Placental epithelial cell (primary cell): Measurements from ENCODE around the gene RABL3. TPM values are rescaled to one million over a fixed set of nuclear protein-coding genes. Genes with fewer than 3 reads are reported as not detected.

Experiments
- small RNA-seq: library from RNA; depleted of rRNA; stranded (forward); fragments of <200 nt; gene quantifications from one replicate; pipeline ENCODE3, GENCODE V24; 2012
- total RNA-seq: library from RNA; depleted of rRNA; stranded (reverse); fragments of >200 nt; gene quantifications from 2 replicates; pipeline ENCODE4 v1.2.3, GENCODE V29; 2012

RABL3 gene, protein sequence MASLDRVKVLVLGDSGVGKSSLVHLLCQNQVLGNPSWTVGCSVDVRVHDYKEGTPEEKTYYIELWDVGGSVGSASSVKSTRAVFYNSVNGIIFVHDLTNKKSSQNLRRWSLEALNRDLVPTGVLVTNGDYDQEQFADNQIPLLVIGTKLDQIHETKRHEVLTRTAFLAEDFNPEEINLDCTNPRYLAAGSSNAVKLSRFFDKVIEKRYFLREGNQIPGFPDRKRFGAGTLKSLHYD
- 5.5 and 14.4 TPM in 2 replicates for total RNA-seq

DNA sequence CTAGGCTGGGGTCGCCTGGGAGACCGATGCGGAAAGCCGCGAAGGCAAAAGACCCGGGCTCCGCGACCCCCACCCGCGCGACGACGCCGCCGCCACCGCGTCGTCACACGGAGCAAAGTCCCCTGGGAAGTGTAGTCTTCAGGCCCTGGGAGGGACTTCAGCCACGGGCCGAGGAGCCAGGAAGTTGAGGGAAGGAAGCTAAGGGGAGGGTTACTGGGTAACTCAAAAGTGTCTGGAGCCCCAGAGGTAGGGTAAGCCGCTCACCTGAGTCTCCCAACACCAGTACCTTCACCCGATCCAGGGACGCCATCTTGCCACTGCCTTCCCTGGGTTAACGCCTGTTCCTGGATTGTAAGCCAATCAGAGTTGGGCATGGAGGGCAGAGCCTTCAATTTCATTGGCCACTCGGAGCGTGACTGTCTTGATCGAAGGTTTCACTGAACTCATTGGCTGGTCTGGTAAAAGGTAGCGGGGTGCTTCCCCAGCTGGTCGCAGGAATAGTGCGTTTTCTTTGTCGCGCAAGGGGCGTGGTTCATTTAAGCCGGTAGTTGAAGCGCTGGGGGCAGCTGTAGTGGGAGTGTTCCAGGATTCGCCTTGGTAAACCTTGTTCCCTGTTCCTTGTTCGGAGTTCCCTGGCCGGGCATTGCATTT lies at the start of gene RABL3, which contains the start of gene GTF2E1:
TSS of gene RABL3 (minus strand) at position 319 of the 651 bp plus-strand sequence. CDS start at position 310, 9 bp downstream.
TSS of gene GTF2E1 (plus strand) at position 547 of the 651 bp plus-strand sequence. CDS start 7,809 bp downstream, outside the sequence.

DNA sequence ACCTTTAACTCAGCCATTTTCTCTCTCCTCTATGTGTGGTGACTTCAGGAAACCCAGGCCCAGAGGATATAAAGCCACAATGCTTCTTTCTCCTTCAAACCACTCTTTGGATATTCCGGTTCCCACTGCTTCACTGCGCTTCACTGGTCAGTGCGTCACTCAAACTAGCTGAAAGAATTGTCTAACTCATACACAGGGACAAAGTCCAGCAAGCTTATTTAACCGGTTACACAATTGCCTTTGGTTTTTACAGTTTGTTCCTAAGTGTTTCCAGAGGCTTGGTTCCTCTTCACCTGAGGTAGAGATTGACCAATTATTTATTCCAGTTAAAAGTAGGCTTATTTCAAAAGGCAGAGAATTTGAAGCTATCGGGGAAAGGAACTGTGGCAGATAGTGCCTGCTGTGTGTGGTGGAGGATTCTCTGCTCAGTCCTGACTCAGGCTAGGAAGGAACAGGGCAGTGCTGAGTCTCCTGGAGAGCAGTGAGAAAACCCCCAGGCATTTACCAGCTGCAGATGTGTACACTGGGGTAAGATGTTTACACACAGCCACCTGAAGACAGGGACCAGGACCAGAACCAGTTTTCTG lies 60.1 kb downstream of the RABL3 start, which contains the start of gene HGD:
TSS of gene HGD (minus strand) at position 145 of the 587 bp plus-strand sequence. CDS start at position 17, 128 bp downstream.

Small RNA genes lying within 50 kb of the gene (small RNA-seq; reads per million reads assigned to genes)
- gene MTCO1P29 (not detected), gene MTCO2P29 (not detected)

Other genes with a start within 250 kb of the RABL3 start
- 39.8 and 46.3 TPM in 2 replicates for gene NDUFB4, start 146.2 kb downstream of the RABL3 start, total RNA-seq
- 0.65 TPM in 1 of 2 replicates, not detected in the other for gene HGD, start 60.3 kb downstream of the RABL3 start, total RNA-seq
- 8.2 and 10.3 TPM in 2 replicates for gene GTF2E1, start 228 bp upstream of the RABL3 start, total RNA-seq
- not detected in 2 replicates for gene STXBP5L, start 165.7 kb upstream of the RABL3 start, total RNA-seq